IMR-90 (cell line): ENCODE results near the gene ABR. TPM values are rescaled to one million over a fixed set of nuclear protein-coding genes. Genes with fewer than 3 reads are reported as not detected.

Experiments used
- CEBPB ChIP-seq: IDR thresholded peaks from 2 replicates; pipeline ENCODE4 v1.6.1; 2012; ENCODE audit warnings: low read depth, low read length, improper control_type of control experiment
- MAFK ChIP-seq: IDR thresholded peaks from 2 replicates; pipeline ENCODE4 v1.6.1; 2012; ENCODE audit warnings: low read depth, low read length, improper control_type of control experiment
- MXI1 ChIP-seq: IDR thresholded peaks from 2 replicates; pipeline ENCODE4 v1.6.1; 2012; ENCODE audit warnings: low read depth, mild to moderate bottlenecking, low read length, moderate library complexity, borderline replicate concordance
- RFX5 ChIP-seq: IDR thresholded peaks from 2 replicates; pipeline ENCODE4 v1.8.0; 2012; ENCODE audit warnings: low read depth, mild to moderate bottlenecking, low read length, moderate library complexity
- polyA plus RNA-seq, 3 experiments: library from polyadenylated mRNA; depleted of rRNA; stranded (reverse); fragments of >200 nt; gene quantifications; 2 replicates each; pipeline ENCODE4 v1.2.3, GENCODE V29; 2012; ENCODE audit warnings: low replicate concordance in 1 of 3
- total RNA-seq: library from RNA; depleted of rRNA; stranded (reverse); fragments of >200 nt; gene quantifications from 2 replicates; pipeline ENCODE4 v1.2.3, GENCODE V29; 2012
- TF ChIP-seq, protein P1 (sequence below): fragments of 150-350 bp; IDR thresholded peaks from 2 replicates; pipeline ENCODE4 v1.6.1; 2016; ENCODE audit warnings: low read depth, mild to moderate bottlenecking, low read length, moderate library complexity, borderline replicate concordance

ABR gene
- total and polyA plus RNA-seq, 2 of the 4 experiments (the other 2 are of a cell fraction) = 28.3 to 79.7 TPM

DNA sequence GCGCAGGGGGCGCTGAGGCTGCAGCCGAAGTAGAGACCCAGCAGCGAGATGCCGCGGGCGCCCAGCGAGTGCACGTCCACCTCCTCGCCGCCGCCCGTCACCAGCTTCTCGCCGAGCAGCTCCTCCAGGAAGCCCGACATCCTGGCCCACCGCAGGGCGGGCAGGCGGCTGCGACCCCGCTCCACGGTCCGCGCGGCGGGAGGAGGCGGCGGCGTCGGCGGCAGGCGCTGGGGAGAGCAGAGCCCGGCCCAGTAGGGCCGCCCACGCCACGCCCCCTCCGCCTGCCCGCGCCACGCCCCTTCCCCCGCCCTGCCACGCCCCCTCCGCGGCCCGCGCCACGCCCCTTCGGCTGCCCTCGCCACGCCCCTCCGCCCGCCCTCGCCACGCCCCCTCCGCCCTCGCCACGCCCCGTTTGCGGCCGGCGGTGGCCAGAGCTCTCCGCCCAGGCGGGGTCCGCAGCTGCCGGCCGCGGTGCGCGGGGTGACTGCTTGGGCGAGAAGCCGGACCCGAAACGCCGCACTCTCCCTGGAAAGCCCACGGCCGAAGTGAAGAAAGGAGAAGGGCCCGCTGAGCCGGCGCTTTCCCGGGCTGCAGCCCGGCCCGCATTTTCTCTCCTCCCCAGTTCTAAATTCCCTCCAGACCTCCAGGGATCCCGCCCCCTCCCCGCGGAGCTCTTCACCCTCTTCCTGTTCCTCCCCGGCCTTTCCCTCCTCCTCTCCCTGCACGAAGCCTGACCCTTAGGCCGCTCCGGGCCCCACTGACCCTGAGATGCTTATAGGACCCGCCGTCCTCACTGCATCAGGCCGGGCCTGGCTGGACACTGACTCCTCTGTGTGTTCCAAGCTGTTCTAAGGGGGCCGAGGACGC lies 200.0 kb downstream of the ABR start, which contains the start of gene NXN (continued):
- TF ChIP-seq, protein P1, sequence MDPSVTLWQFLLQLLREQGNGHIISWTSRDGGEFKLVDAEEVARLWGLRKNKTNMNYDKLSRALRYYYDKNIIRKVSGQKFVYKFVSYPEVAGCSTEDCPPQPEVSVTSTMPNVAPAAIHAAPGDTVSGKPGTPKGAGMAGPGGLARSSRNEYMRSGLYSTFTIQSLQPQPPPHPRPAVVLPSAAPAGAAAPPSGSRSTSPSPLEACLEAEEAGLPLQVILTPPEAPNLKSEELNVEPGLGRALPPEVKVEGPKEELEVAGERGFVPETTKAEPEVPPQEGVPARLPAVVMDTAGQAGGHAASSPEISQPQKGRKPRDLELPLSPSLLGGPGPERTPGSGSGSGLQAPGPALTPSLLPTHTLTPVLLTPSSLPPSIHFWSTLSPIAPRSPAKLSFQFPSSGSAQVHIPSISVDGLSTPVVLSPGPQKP = no peak
- TF ChIP-seq RFX5 = no peak
- TF ChIP-seq CEBPB = no peak
- no peak for TF ChIP-seq MAFK
- peak; percentile 51; the same call in 1 of the 2 replicates for TF ChIP-seq MXI1
